ENCODE measurements around the gene FAM186B.

Gene FAM186B

GRCh38 chr12:49644620-49644994 lies 39.2 kb upstream of the FAM186B start:
- H3K4me3 Mint-ChIP-seq = no peak overlapping the region
- peaks cover 2% of the 10 kb centered on the region for H3K27me3 Mint-ChIP-seq (ENCODE audit: low read depth, poor library complexity)
- H3K9me3 Mint-ChIP-seq = no peaks in the 10 kb centered on the region
- peaks cover 43% of the 10 kb centered on the region for H3K4me1 Mint-ChIP-seq
- TF ChIP-seq, protein P1, sequence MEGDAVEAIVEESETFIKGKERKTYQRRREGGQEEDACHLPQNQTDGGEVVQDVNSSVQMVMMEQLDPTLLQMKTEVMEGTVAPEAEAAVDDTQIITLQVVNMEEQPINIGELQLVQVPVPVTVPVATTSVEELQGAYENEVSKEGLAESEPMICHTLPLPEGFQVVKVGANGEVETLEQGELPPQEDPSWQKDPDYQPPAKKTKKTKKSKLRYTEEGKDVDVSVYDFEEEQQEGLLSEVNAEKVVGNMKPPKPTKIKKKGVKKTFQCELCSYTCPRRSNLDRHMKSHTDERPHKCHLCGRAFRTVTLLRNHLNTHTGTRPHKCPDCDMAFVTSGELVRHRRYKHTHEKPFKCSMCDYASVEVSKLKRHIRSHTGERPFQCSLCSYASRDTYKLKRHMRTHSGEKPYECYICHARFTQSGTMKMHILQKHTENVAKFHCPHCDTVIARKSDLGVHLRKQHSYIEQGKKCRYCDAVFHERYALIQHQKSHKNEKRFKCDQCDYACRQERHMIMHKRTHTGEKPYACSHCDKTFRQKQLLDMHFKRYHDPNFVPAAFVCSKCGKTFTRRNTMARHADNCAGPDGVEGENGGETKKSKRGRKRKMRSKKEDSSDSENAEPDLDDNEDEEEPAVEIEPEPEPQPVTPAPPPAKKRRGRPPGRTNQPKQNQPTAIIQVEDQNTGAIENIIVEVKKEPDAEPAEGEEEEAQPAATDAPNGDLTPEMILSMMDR (IDR thresholded peaks at IDR 0.05) = peak; percentile 91
- DNase-seq = peak; percentile 77
- peaks cover 40% of the 10 kb centered on the region for H3K36me3 Mint-ChIP-seq (ENCODE audit: low read depth)
- H3K27ac Mint-ChIP-seq = no peak overlapping the region

DNA sequence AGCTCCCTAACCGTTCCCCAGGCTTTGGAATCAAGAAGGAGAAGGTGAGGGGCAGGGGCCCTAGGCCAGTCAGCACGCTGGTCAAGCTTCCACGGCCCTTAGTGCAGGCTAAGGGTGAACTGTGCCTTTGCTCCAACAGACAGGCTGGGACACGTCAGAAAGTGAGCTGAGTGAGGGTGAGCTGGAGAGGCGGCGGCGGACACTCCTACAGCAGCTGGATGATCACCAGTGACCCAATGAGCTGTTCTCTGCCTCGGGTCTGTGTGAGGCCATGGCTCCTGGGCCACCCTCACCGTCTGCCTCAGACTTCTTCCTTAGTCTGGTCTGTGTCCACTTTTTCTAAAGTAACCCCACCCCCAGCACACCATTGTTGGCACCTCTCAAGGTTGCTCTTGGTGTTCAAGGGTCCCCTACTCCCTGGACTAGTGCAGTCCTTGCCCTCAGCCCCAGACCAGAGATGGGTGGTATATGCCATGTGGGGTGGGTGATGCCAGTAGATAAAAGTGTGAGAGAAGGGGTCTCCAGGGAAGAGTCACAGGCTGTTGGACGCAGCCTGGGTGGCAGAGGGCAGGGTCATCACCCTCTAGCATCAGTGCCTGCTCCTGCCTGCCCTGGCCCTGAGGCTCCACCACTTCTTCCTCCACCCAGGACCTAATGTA lies 38.7 kb upstream of the FAM186B start:
- TF ChIP-seq, protein P1 (IDR thresholded peaks at IDR 0.05) = no peak
- Mint-ChIP-seq H3K4me1 (peaks cover 43% of the 10 kb centered on the region), H3K4me3 (no peak overlapping the region), H3K36me3 (ENCODE audit: low read depth) (peaks cover 41% of the 10 kb centered on the region), H3K27me3 (ENCODE audit: low read depth, poor library complexity) (peaks cover 2% of the 10 kb centered on the region), H3K9me3 (no peaks in the 10 kb centered on the region), H3K27ac (peak overlapping the region; percentile 43)
- DNase-seq = no peak

- Mint-ChIP-seq H3K9me3 (no peaks in the 10 kb centered on the region), H3K4me3 (no peak overlapping the region), H3K27me3 (ENCODE audit: low read depth, poor library complexity) (peaks cover 2% of the 10 kb centered on the region), H3K4me1 (peaks cover 36% of the 10 kb centered on the region), H3K36me3 (ENCODE audit: low read depth) (peaks cover 34% of the 10 kb centered on the region), H3K27ac (no peak overlapping the region)
- TF ChIP-seq, protein P1 (IDR thresholded peaks at IDR 0.05) = no peak
- no peak for DNase-seq
Observed at GRCh38 chr12:49643135-49643534, 37.7 kb upstream of the FAM186B start.

- Mint-ChIP-seq H3K9me3 (no peaks in the 10 kb centered on the region), H3K27ac (peak overlapping the region; percentile 77), H3K27me3 (ENCODE audit: low read depth, poor library complexity) (no peaks in the 10 kb centered on the region), H3K4me1 (peaks cover 37% of the 10 kb centered on the region), H3K36me3 (ENCODE audit: low read depth) (peaks cover 29% of the 10 kb centered on the region), H3K4me3 (no peak overlapping the region)
- no peak for DNase-seq
- TF ChIP-seq, protein P1 (IDR thresholded peaks at IDR 0.05) = no peak
Observed at GRCh38 chr12:49642370-49642802, 36.9 kb upstream of the FAM186B start.

DNA sequence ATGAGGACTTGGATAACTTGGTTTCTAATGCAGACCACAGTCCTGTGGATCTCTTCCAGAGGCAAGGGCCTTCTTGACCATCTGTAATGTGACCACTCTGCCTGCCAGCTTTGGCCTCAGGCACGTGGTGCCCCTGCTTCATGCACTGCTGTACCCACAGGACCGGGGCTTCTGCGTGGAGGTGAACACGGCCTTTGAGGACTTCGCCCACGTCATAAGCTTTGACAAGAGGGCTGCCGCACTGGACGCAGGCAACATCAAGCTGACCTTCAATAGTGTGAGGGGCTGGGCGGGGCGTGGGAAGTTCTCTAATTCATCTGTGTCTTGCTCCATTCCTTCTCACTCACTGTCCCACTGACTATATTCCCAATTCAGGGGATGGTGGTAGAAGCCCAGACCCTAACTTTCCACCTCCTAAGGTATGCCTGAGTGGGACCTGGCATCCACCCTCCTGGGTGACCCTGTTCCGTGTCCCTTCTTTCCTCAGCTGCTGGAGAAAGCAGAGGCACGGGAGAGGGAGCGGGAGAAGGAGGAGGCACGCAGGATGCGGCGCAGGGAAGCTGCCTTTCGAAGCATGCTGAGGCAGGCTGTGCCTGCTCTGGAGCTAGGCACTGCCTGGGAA lies 36.4 kb upstream of the FAM186B start:
- Mint-ChIP-seq H3K27ac (no peak overlapping the region), H3K4me1 (peaks cover 37% of the 10 kb centered on the region), H3K27me3 (ENCODE audit: low read depth, poor library complexity) (no peaks in the 10 kb centered on the region), H3K36me3 (ENCODE audit: low read depth) (peaks cover 23% of the 10 kb centered on the region), H3K9me3 (no peaks in the 10 kb centered on the region), H3K4me3 (no peak overlapping the region)
- DNase-seq = no peak
- TF ChIP-seq, protein P1 (IDR thresholded peaks at IDR 0.05) = no peak
